Subcutaneous abdominal adipose tissue (tissue), 5 donors: ENCODE measurements around the gene SUPT20H.

Experiments used
- H3K27ac ChIP-seq: one replicate; pipeline ENCODE4 v1.7.0; 2013; ENCODE audit warnings: low read depth, mild to moderate bottlenecking, inconsistent platforms, low read length, moderate library complexity
- H3K27me3 ChIP-seq, 5 donors: one replicate each; pipeline ENCODE4 v1.7.0; 2013; ENCODE audit warnings: low read length in 5 of 5, inconsistent platforms in 1 of 5; ENCODE audit not compliant: control insufficient read depth in 5 of 5, insufficient read depth in 4 of 5
- H3K36me3 ChIP-seq, 5 donors: one replicate each; pipeline ENCODE4 v1.7.0; 2013; ENCODE audit warnings: low read length in 5 of 5; ENCODE audit not compliant: control insufficient read depth in 5 of 5, insufficient read depth in 5 of 5
- H3K4me1 ChIP-seq, 5 donors: one replicate each; pipeline ENCODE4 v1.7.0; 2013; ENCODE audit warnings: low read length in 5 of 5, mild to moderate bottlenecking in 3 of 5, moderate library complexity in 1 of 5; ENCODE audit not compliant: control insufficient read depth in 5 of 5, insufficient read depth in 5 of 5
- H3K4me3 ChIP-seq, 5 donors: one replicate each; pipeline ENCODE4 v1.7.0; 2013; ENCODE audit warnings: low read length in 5 of 5, low read depth in 1 of 5
- H3K9ac ChIP-seq, 5 donors: one replicate each; pipeline ENCODE4 v1.7.0; 2013; ENCODE audit warnings: low read length in 5 of 5, mild to moderate bottlenecking in 4 of 5, moderate library complexity in 3 of 5
- H3K9me3 ChIP-seq, 5 donors: one replicate each; pipeline ENCODE4 v1.7.0; 2013; ENCODE audit warnings: low read length in 5 of 5; ENCODE audit not compliant: control insufficient read depth in 5 of 5
- donor health status: healthy.
- donor health status: healthy.
- donor health status: healthy.
- donor health status: healthy.
- donor health status: healthy.

Gene SUPT20H

DNA sequence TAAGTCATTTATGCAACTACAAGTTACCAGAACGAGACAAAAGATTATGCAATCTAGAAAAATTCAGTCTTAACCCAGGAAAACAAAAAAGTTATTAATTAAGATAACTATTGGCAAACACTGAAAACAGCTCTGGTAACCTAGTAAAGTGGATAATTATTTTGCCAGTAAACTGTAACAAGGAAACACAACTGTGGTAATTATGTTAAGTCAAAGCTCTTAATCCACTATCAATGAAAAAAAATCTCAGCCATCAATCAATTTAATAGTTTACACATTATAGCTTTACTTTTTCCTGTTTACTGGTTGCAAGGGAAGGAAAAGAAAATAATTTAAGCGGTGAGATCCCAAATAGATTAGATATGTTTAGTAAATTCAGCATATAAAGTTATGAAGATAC, 47.7 kb downstream of the SUPT20H start:
- H3K36me3 ChIP-seq: peaks cover 58 to 78% (median 65%) of the 10 kb centered on the region in 5 donors
- H3K27me3 ChIP-seq: no peaks in the 10 kb centered on the region
- H3K4me3 ChIP-seq: no peak overlapping the region
- peaks cover 0 to 4% (median 0%) of the 10 kb centered on the region in 5 donors for H3K4me1 ChIP-seq
- no peak overlapping the region for H3K9ac ChIP-seq
- H3K9me3 ChIP-seq: no peaks in the 10 kb centered on the region
- no peak overlapping the region for H3K27ac ChIP-seq

GRCh38 chr13:37011002-37011401, 48.5 kb downstream of the SUPT20H start:
- Histone ChIP-seq H3K9me3 (no peaks in the 10 kb centered on the region), H3K4me3 (no peak overlapping the region), H3K36me3 (peaks cover 61 to 82% (median 65%) of the 10 kb centered on the region in 5 donors), H3K27ac (no peak overlapping the region), H3K4me1 (peaks cover 0 to 4% (median 0%) of the 10 kb centered on the region in 5 donors), H3K27me3 (no peaks in the 10 kb centered on the region), H3K9ac (no peak overlapping the region)

DNA sequence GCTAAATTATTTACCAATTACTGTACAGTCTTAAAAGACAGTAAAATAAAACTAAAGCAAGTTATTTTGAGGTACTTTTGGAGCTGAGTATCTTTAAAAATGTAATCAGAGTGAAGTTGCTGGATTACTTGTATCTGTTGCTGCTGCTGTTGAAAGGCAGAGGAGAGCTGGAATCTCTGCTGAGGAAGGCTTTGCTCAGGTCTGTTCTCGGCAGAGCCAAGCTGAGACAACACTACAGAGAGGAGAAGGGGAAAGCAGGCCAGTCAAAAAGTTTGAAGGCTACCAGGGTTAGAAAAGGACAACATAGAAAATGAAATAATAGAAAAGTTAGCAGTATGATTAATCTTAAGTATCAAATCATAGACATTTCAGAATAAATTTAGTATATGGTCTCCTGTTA, 49.1 kb downstream of the SUPT20H start:
- H3K4me1 ChIP-seq: peaks cover 0 to 4% (median 0%) of the 10 kb centered on the region in 5 donors
- H3K27ac ChIP-seq: no peak overlapping the region
- no peaks in the 10 kb centered on the region for H3K27me3 ChIP-seq
- no peaks in the 10 kb centered on the region for H3K9me3 ChIP-seq
- peaks cover 59 to 80% (median 64%) of the 10 kb centered on the region in 5 donors for H3K36me3 ChIP-seq
- H3K9ac ChIP-seq: no peak overlapping the region
- H3K4me3 ChIP-seq: no peak overlapping the region

GRCh38 chr13:37009692-37010091, 49.8 kb downstream of the SUPT20H start:
- Histone ChIP-seq H3K9me3 (no peaks in the 10 kb centered on the region), H3K9ac (no peak overlapping the region), H3K36me3 (peaks cover 61 to 76% (median 69%) of the 10 kb centered on the region in 5 donors), H3K4me1 (peaks cover 0 to 4% (median 0%) of the 10 kb centered on the region in 5 donors), H3K4me3 (no peak overlapping the region), H3K27me3 (no peaks in the 10 kb centered on the region), H3K27ac (no peak overlapping the region)

DNA sequence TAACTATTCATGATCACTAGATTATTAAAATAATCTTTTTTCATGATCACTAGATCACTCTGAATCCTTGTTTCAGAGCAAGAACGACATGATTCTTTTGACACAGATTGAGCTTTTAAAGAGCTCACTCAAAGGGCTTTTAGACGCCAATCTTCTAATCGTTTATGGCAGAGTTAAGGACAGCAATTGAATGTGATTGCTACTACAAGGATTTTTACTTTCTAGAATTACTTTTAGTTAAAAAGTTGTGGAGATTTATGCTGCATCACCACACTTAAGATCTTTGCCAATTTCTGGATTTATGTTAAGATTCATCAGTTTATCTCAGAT, 57.6 kb downstream of the SUPT20H start:
- Histone ChIP-seq H3K27ac (no peak overlapping the region), H3K9ac (peak overlapping the region in 2 of 5 donors; percentile 94 to 97), H3K4me1 (peaks cover 4 to 31% (median 24%) of the 10 kb centered on the region in 5 donors), H3K4me3 (peak overlapping the region in 2 of 5 donors; percentile 92 to 97), H3K9me3 (no peaks in the 10 kb centered on the region), H3K27me3 (no peaks in the 10 kb centered on the region), H3K36me3 (peaks cover 19 to 31% (median 28%) of the 10 kb centered on the region in 5 donors)

- peak within 1 kb of the TSS; percentile 93 to 98 (median 97) for H3K4me3 ChIP-seq
- H3K9ac ChIP-seq: peak within 1 kb of the TSS; percentile 75 to 98 (median 96)
- H3K27ac ChIP-seq: peak within 1 kb of the TSS; percentile 92
- no peaks in the 10 kb centered on the region for H3K9me3 ChIP-seq
- no peaks in the 10 kb centered on the region for H3K27me3 ChIP-seq
- peaks cover 4 to 31% (median 24%) of the 10 kb centered on the region in 5 donors for H3K4me1 ChIP-seq
- peaks cover 13 to 23% (median 16%) of the 10 kb centered on the region in 5 donors for H3K36me3 ChIP-seq
Measured at GRCh38 chr13:36999054-36999714, 60.3 kb downstream of the SUPT20H start, which contains the start of gene ALG5. ALG5 (minus strand) TSS chr13:36999340; CDS start chr13:36999300, 40 bp downstream.

DNA sequence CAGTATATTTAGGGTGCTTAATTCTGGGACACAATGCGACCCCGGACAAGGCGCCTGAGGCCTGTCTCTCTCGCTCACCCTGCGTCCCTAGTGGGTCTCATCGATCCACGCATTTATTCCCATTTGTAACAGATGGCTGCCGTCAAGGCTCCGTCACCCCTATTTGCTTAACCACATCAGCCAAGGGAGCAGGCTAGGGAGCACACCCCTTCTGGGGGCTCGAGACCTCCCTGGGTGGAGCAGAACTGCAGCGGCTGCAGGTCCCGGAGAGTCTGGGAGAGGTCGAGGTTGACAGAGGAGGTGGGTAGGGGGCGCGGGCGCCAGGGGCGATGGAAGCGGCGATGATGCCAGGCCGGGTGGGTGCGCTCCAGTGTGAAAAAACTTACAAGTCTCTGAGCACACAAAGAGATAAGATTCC, 60.9 kb downstream of the SUPT20H start:
- peaks cover 4 to 31% (median 24%) of the 10 kb centered on the region in 5 donors for H3K4me1 ChIP-seq
- H3K9ac ChIP-seq: peak overlapping the region; percentile 75 to 98 (median 94)
- H3K27ac ChIP-seq: peak overlapping the region; percentile 92
- H3K36me3 ChIP-seq: peaks cover 11 to 22% (median 17%) of the 10 kb centered on the region in 5 donors
- no peaks in the 10 kb centered on the region for H3K9me3 ChIP-seq
- H3K4me3 ChIP-seq: peak overlapping the region; percentile 93 to 98 (median 97)
- no peaks in the 10 kb centered on the region for H3K27me3 ChIP-seq

GRCh38 chr13:36997716-36998427, 61.6 kb downstream of the SUPT20H start:
- peak overlapping the region; percentile 93 to 98 (median 97) for H3K4me3 ChIP-seq
- peaks cover 12 to 24% (median 20%) of the 10 kb centered on the region in 5 donors for H3K36me3 ChIP-seq
- H3K27ac ChIP-seq: no peak overlapping the region
- peak overlapping the region; percentile 75 to 98 (median 94) for H3K9ac ChIP-seq
- H3K9me3 ChIP-seq: no peaks in the 10 kb centered on the region
- H3K27me3 ChIP-seq: no peaks in the 10 kb centered on the region
- peaks cover 4 to 31% (median 24%) of the 10 kb centered on the region in 5 donors for H3K4me1 ChIP-seq

GRCh38 chr13:36992362-36992761, 67.1 kb downstream of the SUPT20H start:
- no peak overlapping the region for H3K4me3 ChIP-seq
- H3K9ac ChIP-seq: no peak overlapping the region
- peaks cover 56 to 75% (median 68%) of the 10 kb centered on the region in 5 donors for H3K36me3 ChIP-seq
- H3K27ac ChIP-seq: no peak overlapping the region
- peaks cover 0 to under 1% (median 0%) of the 10 kb centered on the region in 5 donors for H3K4me1 ChIP-seq
- no peaks in the 10 kb centered on the region for H3K27me3 ChIP-seq
- no peaks in the 10 kb centered on the region for H3K9me3 ChIP-seq
